ENCODE results near the gene SLC35A2. TPM values are rescaled to one million over a fixed set of nuclear protein-coding genes. Genes with fewer than 3 reads are reported as not detected.

SLC35A2 gene
- total and polyA plus RNA-seq, 2 of the 4 experiments (the other 2 are of a cell fraction), result 10.8 to 48.3 TPM

GRCh38 chrX:48936429-48937053, 25.1 kb upstream of the SLC35A2 start:
- H2BK120ac ChIP-seq (ENCODE audit: low read depth, low read length), result no peak overlapping the region
- H3K56ac ChIP-seq (ENCODE audit: extremely low read depth, insufficient read depth, low read length), result no peak overlapping the region
- H3K36me3 ChIP-seq (ENCODE audit: control insufficient read depth, insufficient read depth, low read length), result peaks cover 30% of the 10 kb centered on the region
- no peak overlapping the region for H2BK15ac ChIP-seq (ENCODE audit: low read depth, low read length)
- H3K4me3 ChIP-seq (ENCODE audit: insufficient read depth, low read depth, low read length), result no peak overlapping the region
- H2AK9ac ChIP-seq (replicated peaks; ENCODE audit: low read depth, low read length, poor library complexity), result no peak overlapping the region
- dilution Hi-C loops (cut with HindIII; ENCODE audit: low sequenced_read_pairs, unreplicated experiment), result no loop called here
- no peak overlapping the region for H3K4me2 ChIP-seq (ENCODE audit: low read depth, low read length)
- H3K9ac ChIP-seq (ENCODE audit: low read depth, low read length), result no peak overlapping the region
- ATAC-seq (ENCODE audit: low read depth), result no peak
- H4K91ac ChIP-seq (ENCODE audit: insufficient read depth, low read depth, low read length), result no peak overlapping the region
- H2BK20ac ChIP-seq (ENCODE audit: low read depth, low read length), result no peak overlapping the region
- no peak for TF ChIP-seq CTCF (conservative IDR thresholded peaks at IDR 0.05; ENCODE audit: low read depth, low read length)
- TF ChIP-seq MAZ (IDR thresholded peaks at IDR 0.05; ENCODE audit: borderline replicate concordance, low read depth, low read length), result no peak
- TF ChIP-seq CHD1 (IDR thresholded peaks at IDR 0.05; ENCODE audit: low read depth, low read length), result no peak
- TF ChIP-seq MXI1 (IDR thresholded peaks at IDR 0.05; ENCODE audit: borderline replicate concordance, low read depth, low read length), result no peak
- no peak for TF ChIP-seq MAFK (IDR thresholded peaks at IDR 0.05; ENCODE audit: low read depth, low read length)
- TF ChIP-seq USF2 (IDR thresholded peaks at IDR 0.05; ENCODE audit: low read depth, low read length), result no peak
- no peak for TF ChIP-seq NFE2L2 (IDR thresholded peaks at IDR 0.05; ENCODE audit: low read depth, low read length)
- TF ChIP-seq FOS (IDR thresholded peaks at IDR 0.05; ENCODE audit: low read depth, low read length), result no peak
- no peak for TF ChIP-seq RCOR1 (IDR thresholded peaks at IDR 0.05; ENCODE audit: insufficient replicate concordance, low read length)
- TF ChIP-seq RAD21 (IDR thresholded peaks at IDR 0.05; ENCODE audit: low read length), result no peak
- TF ChIP-seq POLR2A (IDR thresholded peaks at IDR 0.05; ENCODE audit: low read depth, low read length), result no peak
- TF ChIP-seq BHLHE40 (IDR thresholded peaks at IDR 0.05; ENCODE audit: low read depth, low read length), result no peak
- H2AK5ac ChIP-seq (ENCODE audit: low read depth, low read length), result no peak overlapping the region
- no peak overlapping the region for H4K5ac ChIP-seq (ENCODE audit: low read depth, low read length)
- H3K79me1 ChIP-seq (ENCODE audit: low read depth in 1 of 2, low read length in 2 of 2), result peaks cover 0 to 43% of the 10 kb centered on the region in 2 experiments; a peak in 3 of 4 replicates
- POLR2A ChIA-PET (ENCODE audit: unreplicated experiment), result no interaction called here
- H3K18ac ChIP-seq (ENCODE audit: low read depth, low read length), result no peak overlapping the region
- CTCF ChIA-PET, result no interaction called here
- no peaks in the 10 kb centered on the region for H3K27me3 ChIP-seq (ENCODE audit: control insufficient read depth, insufficient read depth, low read length)
- no TSS peak for BruUV-seq (replicated peaks)
- no peak overlapping the region for H3K27ac ChIP-seq (ENCODE audit: insufficient read depth, low read length)
- no peak overlapping the region for H3K14ac ChIP-seq (replicated peaks; ENCODE audit: low read depth, low read length)
- peaks cover 34% of the 10 kb centered on the region for H4K20me1 ChIP-seq (ENCODE audit: insufficient read depth, low read length)
- H3K4me1 ChIP-seq (ENCODE audit: control insufficient read depth, insufficient read depth, low read length), result no peaks in the 10 kb centered on the region; the same call in 1 of the 2 replicates
- in situ Hi-C loops (cut with MboI; ENCODE audit: low sequenced_read_pairs), result no loop called here
- H3K9me1 ChIP-seq (ENCODE audit: insufficient read depth, low read length), result peaks cover 4% of the 10 kb centered on the region; the same call in 1 of the 2 replicates
- H4K8ac ChIP-seq (ENCODE audit: low read depth in 2 of 2, low read length in 2 of 2), result no peak overlapping the region
- H3K23ac ChIP-seq (ENCODE audit: low read depth, low read length), result no peak overlapping the region
- H3K9me3 ChIP-seq (ENCODE audit: control insufficient read depth, insufficient read depth, low read length), result no peaks in the 10 kb centered on the region
- H2BK5ac ChIP-seq (ENCODE audit: low read depth, low read length, poor library complexity, severe bottlenecking), result no peak overlapping the region
- no peak overlapping the region for H2AFZ ChIP-seq (replicated peaks; ENCODE audit: low read length, poor library complexity)
- no peak overlapping the region for H3K4ac ChIP-seq (ENCODE audit: low read depth, low read length)
- no peak for DNase-seq
- intact Hi-C loops (cut with micrococcal nuclease), result no loop called here
- WGBS, 2 experiments (ENCODE audit: extremely low coverage in 2 of 2, insufficient read length in 1 of 2), result 100% methylated on average over 4 of the region's 8 CpGs; no CpG with 5 or more reads in 1 of the 2 experiments

Data from IMR-90 (cell line).